Measurements from ENCODE around the gene RUNDC3A.
A peak's percentile ranks its signal among the peaks of the same experiment; 100 is the strongest.
"Not testable (repeated sequence)": the region's sequence is repeated elsewhere in the genome, so short reads cannot be mapped to it uniquely, and the experiment has no call there.

The RUNDC3A gene

DNA sequence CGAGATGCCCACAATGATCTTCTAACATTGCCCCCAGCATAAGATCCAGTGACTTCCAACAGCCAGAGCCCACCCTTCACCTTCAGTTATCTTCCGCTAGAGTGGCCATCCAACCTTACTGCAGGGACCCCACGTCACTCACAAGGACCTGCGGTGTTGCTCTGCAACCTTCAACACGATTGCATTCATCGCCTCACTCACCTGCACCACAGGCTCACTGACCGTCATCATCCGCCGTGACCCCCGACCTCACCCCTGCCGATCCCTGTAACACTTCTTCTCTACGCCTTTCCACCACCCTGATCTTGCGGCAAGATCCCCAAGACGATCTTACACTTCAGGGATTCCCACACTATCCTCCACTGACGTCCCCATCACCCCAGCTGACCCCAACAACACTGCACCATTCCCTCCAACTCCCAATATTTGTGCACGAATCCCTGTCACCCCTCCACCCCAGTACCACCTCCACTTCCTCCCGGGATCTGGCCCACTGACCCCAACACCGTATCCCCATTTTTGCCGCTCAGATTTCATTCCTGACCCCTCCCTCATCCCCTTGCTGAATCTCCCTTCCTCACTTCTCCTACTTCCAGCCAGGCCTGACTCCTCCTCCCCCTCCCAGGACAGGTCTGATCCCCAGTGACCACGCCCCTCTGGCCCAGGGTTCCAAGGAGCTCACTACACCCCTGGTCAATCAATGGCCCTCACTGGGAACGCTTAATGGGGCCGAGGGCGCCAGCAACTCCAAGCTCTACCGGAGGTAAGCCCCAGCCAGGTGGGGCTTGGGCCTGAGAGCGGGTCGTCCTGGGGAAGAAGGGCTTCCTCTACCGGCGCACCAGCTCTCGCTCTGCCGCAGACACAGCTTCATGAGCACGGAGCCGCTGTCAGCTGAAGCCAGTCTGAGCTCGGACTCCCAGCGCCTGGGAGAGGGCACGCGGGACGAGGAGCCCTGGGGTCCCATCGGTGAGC, 7.6 kb downstream of the RUNDC3A start:
- Histone ChIP-seq H3K27ac (no peak overlapping the region), H3K4me3 (peak overlapping the region in 1 of 7 experiments; percentile 35)

DNA sequence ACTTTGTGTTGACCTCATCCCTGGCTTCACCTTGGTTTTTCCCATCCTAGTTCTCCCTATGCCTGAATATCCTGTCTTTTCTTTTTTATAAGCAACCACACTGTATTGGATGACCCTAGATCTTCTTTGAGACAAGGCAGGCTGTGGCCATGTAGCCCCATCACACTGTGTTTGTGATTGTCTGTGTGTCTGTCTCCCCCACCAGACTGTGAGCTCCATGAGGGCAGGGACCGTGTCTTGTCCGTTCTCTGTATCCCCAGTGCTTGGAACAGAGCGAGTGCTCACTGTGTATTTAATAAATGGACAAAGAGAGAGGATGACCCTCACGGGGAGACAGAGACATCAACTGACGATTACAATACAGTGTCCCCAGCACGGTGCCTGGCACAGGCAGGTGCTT, 9.1 kb downstream of the RUNDC3A start:
- no peak overlapping the region for H3K4me3 ChIP-seq
- no peak overlapping the region for H3K27ac ChIP-seq

GRCh38 chr17:44318077-44318892, 9.9 kb downstream of the RUNDC3A start:
- no peak overlapping the region for H3K27ac ChIP-seq
- no peak overlapping the region for H3K4me3 ChIP-seq

DNA sequence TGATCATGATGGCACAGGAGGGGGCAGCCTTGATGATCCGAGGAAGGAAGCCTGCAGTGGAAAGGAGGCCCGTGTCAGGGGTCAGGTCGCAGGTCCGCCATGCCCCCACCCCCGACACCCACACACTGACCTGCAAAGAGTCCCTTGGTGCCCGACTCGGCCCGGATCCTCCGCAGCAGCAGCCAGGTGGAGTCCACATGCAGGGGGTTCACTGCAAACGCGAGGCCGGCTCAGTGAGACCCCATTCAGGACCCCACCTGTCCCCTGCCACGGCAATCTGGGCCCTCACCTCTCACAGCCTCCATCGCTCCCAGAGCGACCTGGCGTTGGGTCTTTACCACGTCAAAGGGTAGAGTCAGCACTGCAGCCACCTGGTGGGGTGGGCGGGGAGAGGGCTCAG, 11.7 kb downstream of the RUNDC3A start:
- Histone ChIP-seq H3K27ac (no peak overlapping the region), H3K4me3 (no peak overlapping the region)

- Histone ChIP-seq H3K27ac (no peak overlapping the region), H3K4me3 (no peak overlapping the region)
Observed at GRCh38 chr17:44321246-44322120, 13.1 kb downstream of the RUNDC3A start.

DNA sequence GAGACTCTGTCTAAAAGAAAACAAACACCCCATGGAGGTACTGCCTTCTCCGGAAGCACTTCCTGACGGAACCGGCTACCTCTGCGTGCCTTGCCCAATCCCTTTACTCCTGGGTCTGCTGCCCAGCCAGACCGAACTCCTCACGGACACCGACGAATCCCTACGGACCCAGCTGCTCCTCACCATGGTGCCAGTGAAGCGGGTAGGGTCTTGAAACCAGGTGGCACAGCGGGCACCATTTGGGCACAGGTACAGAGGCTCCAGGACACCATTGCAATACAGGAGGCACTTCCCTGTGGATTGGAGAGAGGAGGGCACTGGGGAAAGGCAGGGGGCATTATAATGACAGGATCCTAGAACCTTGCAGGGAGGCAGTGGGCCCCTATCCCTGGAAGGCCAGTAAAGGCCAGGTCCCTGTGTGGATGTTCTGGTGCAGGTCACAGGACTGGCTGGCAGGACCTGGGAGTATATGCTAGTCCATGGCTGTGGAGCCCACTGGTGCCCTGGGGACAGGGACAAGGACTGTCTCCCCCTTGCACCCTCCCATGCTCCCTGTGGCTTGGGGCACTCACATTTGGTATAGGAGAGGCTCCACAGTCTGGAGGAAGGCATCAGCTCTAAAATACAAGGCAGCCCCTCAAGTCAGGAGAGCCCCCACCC, 14.0 kb downstream of the RUNDC3A start:
- Histone ChIP-seq H3K27ac (no peak overlapping the region), H3K4me3 (no peak overlapping the region)

DNA sequence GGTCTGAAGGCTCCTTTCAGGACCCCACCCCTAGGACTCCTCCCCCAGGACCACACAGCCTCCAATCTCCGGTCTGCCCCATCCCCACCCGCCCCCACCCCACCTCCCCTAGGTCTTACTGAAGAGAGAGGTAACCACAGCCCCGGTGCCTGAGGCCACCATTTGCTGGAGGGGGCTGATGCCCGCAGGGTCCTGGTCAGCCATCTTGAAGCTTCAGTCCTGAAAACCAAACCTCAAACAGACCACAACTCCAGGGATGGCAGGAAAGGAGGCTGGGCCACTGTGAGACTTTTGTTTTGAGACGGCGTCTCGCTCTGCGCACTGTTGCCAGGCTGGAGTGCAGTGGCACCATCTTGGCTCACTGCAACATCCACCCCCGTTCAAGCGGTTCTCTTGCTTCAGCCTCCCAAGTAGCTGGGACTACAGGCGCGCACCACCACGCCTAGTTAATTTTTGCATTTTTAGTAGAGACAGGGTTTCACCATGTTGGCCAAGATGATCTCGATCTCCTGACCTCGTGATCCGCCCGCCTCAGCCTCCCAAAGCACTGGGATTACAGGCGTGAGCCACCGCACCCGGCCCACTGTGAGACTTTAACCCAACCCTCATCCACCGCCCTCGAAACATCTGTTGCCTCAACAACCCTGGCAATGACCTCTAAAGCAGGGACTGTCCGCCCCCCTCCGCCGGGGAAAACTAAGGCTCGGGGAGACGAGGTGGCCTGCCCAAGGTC, 15.1 kb downstream of the RUNDC3A start:
- H3K27ac ChIP-seq: peak overlapping the region in 19 of 21 experiments; percentile 62 to 96 (median 89)
- H3K4me3 ChIP-seq: peak overlapping the region; percentile 89 to 97 (median 92)

DNA sequence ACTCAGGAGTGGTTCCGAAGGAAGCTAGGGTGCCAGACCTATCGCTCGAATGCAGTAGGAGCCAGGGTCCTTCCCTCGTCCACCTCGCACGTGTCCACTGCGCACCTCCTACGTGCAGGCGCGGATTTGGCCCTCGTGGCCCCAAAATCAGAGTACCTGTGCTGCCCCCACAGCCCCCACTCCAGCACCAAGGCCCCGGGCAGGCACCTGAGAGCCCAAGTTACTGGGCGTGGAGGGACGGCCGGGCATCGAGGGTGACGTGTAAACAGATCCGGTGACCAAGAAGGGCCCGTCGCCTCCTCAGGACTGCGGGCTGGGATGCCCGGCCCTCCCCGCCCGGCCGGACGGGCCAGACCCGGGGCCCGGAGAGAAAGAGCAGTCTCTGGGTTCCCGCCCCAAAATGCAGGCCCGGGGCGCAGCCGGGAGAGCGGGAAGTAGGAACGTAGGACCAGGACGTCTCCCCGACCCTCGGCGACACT, 15.7 kb downstream of the RUNDC3A start:
- Histone ChIP-seq H3K4me3 (peak overlapping the region; percentile 89 to 97 (median 92)), H3K27ac (peak overlapping the region; percentile 62 to 96 (median 89))

- H3K4me3 ChIP-seq: peak within 1 kb of the TSS; percentile 89 to 97 (median 92)
- H3K27ac ChIP-seq: peak within 1 kb of the TSS; percentile 71 to 96 (median 89)
Observed at GRCh38 chr17:44324571-44325275, 16.3 kb downstream of the RUNDC3A start, which contains the start of gene SLC25A39. SLC25A39 (minus strand) TSS chr17:44324823; CDS start chr17:44323562, 1,261 bp downstream.

- peak overlapping the region in 6 of 7 experiments; percentile 89 to 97 (median 92) for H3K4me3 ChIP-seq
- peak overlapping the region in 12 of 21 experiments; percentile 84 to 93 (median 88) for H3K27ac ChIP-seq
Observed at GRCh38 chr17:44326861-44327444, 18.6 kb downstream of the RUNDC3A start.

DNA sequence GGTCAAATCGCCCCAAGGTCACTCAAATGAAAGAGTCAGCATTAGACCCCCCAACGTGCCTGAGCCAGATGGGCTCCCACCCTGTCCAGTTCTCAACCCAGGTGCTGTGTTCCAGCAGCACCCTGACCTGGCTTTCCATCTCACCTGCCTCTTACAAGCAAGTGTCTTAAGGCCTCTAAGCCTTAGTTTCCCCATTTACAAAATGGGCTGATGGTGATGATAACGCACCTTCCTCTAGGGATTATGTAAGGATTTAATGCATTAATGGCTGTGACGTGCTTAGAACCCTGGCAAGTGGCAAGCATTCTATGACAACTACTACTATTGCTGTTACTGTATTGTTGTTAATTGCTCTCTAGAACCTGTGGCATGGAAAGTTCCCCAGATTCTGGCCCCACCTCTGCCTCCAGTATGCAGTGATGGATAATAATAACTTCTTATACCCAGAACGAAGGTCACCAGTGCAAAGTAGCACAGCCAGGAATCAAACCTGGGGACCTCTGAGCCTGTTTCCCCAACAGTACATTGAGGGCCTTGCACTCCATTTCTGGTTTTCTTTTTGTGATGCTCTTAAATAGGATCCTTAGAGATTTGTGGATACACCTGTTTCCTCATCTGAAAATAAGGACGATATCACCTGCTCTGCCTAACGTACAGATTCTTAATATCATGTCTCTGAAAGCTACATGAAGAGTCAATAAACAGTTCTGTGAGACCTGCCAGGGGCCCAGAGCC, 19.5 kb downstream of the RUNDC3A start:
- H3K4me3 ChIP-seq: no peak overlapping the region
- H3K27ac ChIP-seq: no peak overlapping the region

DNA sequence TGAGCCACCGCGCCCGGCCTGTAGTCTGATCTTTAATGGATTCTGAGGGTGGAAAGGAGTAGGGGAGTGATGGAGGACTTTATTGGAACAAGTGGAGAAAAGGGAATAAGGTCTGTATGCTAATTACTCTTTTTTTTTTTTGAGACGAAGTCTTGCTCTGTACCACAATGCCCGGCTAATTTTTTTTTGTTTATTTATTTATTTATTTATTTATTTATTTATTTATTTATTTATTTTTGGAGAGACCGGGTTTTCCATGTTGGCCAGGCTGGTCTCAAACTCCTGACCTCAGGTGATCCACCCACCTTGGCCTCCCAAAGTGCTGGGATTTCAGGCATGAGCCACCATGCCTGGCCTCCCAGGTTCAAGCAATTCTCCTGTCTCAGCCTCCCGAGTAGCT, 21.1 kb downstream of the RUNDC3A start:
- not testable (repeated sequence) for H3K27ac ChIP-seq, H3K4me3 ChIP-seq

DNA sequence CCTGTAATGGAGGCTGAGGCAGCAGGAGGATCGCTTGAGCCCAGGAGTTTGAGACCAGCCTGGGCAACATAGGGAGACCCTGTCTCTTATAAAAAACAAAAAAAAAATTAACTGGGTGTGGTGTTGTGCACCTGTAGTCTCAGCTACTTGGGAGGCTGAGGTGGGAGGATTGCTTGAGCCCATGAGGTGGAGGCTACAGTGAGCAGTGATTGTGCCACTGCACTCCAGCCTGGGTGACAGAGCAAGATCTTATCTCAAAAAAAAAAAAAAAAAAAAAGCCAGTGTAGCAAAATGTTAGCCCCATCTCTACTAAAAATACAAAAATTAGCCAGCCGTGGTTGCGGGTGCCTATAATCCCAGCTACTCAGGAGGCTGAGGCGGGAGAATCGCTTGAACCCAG, 21.9 kb downstream of the RUNDC3A start:
- not testable (repeated sequence) for H3K4me3 ChIP-seq, H3K27ac ChIP-seq

- Histone ChIP-seq H3K4me3 (no peak overlapping the region), H3K27ac (peak overlapping the region in 1 of 21 experiments; percentile 21)
Observed at GRCh38 chr17:44331249-44331760, 22.9 kb downstream of the RUNDC3A start.

- Histone ChIP-seq H3K27ac (peak overlapping the region in 1 of 21 experiments; percentile 21), H3K4me3 (no peak overlapping the region)
Observed at GRCh38 chr17:44333371-44333770, 25.0 kb downstream of the RUNDC3A start.

DNA sequence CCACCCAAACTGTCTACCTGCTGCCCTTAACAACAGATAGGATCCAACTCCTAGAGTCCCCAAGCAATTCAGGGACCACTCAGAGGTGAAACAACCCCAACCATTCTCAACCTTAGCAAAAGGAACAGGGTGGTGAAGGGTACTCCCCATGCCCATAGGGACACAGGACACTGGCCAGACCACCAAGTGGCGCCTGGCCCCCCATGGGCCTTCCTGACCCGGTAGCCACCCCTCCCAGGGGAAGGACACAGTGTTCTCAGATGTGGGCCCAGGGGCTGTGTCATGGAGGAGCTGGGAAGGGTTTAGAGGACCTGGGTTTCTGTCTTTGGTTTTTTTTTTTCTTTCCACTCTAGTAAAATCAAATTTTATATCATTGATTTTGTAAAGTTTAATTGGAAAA, 25.9 kb downstream of the RUNDC3A start:
- Histone ChIP-seq H3K4me3 (no peak overlapping the region), H3K27ac (peak overlapping the region in 5 of 21 experiments; percentile 21 to 41 (median 24))
